Fibroblast of mammary gland (primary cell): ENCODE results near the gene UBE2F.

Source experiments
- DNase-seq: peaks from one replicate; pipeline ENCODE4 v3.0.0-alpha.2; 2010; ENCODE audit warnings: low read depth
- H3K4me3 ChIP-seq: 2 replicates; pipeline ENCODE4 v1.5.1; 2011; ENCODE audit warnings: low read depth, mild to moderate bottlenecking, low read length, moderate library complexity; ENCODE audit not compliant: control insufficient read depth
- TF ChIP-seq, protein P1 (sequence below): conservative IDR thresholded peaks from 2 replicates; pipeline ENCODE4 v1.5.1; 2011; ENCODE audit warnings: low read depth, low read length, inconsistent platforms; ENCODE audit not compliant: control insufficient read depth, insufficient read depth

The UBE2F gene

GRCh38 chr2:238015705-238016104 is 48.9 kb downstream of the UBE2F start:
- DNase-seq = no peak
- H3K4me3 ChIP-seq = no peak overlapping the region
- TF ChIP-seq, protein P1, sequence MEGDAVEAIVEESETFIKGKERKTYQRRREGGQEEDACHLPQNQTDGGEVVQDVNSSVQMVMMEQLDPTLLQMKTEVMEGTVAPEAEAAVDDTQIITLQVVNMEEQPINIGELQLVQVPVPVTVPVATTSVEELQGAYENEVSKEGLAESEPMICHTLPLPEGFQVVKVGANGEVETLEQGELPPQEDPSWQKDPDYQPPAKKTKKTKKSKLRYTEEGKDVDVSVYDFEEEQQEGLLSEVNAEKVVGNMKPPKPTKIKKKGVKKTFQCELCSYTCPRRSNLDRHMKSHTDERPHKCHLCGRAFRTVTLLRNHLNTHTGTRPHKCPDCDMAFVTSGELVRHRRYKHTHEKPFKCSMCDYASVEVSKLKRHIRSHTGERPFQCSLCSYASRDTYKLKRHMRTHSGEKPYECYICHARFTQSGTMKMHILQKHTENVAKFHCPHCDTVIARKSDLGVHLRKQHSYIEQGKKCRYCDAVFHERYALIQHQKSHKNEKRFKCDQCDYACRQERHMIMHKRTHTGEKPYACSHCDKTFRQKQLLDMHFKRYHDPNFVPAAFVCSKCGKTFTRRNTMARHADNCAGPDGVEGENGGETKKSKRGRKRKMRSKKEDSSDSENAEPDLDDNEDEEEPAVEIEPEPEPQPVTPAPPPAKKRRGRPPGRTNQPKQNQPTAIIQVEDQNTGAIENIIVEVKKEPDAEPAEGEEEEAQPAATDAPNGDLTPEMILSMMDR = peak; percentile 10

DNA sequence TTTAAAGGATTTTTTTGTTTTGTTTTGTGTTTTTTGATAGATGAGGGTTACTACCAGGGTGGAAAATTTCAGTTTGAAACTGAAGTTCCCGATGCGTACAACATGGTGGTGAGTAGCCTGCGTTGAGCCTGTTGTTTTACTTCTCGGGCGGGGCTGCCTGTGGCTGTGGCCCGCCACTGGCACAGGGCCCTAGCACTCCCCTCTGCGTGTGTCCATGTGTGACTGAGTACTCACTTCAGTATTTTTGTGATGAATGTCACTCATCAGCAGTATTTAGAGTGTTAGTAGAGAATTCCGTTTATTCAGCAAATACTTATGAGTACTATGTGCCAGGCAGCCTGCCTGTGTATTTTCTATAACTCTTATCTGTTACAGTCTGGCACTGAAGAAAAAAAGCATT is 49.7 kb downstream of the UBE2F start:
- TF ChIP-seq, protein P1 = no peak
- DNase-seq = no peak
- H3K4me3 ChIP-seq = no peak overlapping the region

- TF ChIP-seq, protein P1 = no peak
- DNase-seq = no peak
- H3K4me3 ChIP-seq = no peak overlapping the region
Measured at GRCh38 chr2:238019962-238020361, 53.1 kb downstream of the UBE2F start.

- TF ChIP-seq, protein P1 = no peak
- DNase-seq = no peak
- no peak overlapping the region for H3K4me3 ChIP-seq
Measured at GRCh38 chr2:238020816-238021215, 54.0 kb downstream of the UBE2F start.

DNA sequence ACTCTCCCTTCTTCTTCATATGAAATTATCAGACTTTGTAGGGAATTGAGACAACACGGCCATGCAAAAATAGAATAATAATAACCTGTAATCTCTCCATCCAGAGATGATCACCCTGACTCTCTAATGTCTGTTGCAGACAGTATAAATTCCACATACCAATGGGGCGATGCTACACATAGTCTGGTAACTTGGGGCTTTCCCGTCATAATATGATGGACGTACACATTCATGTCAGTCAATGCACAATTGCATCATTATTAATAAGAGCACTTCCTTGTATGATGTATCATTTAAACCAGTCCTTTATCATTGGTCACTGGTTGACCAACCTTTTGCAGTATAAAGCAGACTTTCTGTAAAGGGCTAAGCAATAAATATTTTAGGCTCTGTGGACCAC is 54.5 kb downstream of the UBE2F start:
- TF ChIP-seq, protein P1 = no peak
- no peak overlapping the region for H3K4me3 ChIP-seq
- DNase-seq = no peak

GRCh38 chr2:238022594-238023157 is 55.9 kb downstream of the UBE2F start:
- no peak overlapping the region for H3K4me3 ChIP-seq
- TF ChIP-seq, protein P1 = no peak
- no peak for DNase-seq

DNA sequence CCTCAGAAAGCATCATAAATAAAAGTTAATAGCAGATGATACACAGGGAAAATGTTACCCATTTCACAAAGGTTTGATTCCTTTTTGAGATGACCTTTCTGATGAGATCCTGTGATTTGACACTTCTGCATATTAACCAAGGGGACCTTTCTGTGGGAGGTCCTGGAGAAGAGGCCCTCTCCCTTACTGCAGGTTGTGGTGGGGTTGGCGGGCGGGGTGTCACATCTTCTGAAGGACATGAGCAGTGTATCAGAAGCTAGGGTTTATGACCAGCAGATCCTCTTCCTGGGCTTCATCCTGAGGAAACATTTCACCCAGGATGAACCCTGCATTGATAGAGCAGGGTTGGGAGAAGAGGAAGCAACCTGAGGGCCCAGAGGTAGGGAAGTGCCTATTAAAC is 56.8 kb downstream of the UBE2F start:
- DNase-seq = no peak
- no peak overlapping the region for H3K4me3 ChIP-seq
- TF ChIP-seq, protein P1 = no peak
